NB4 (cell line): ENCODE measurements around the gene PERCC1.
"Not testable (repeated sequence)": the region's sequence is repeated elsewhere in the genome, so short reads cannot be mapped to it uniquely, and the experiment has no call there.

Experiments used
- DNase-seq: peaks from one replicate; pipeline ENCODE4 v3.0.0; 2010; ENCODE audit warnings: low read depth
- H3K4me3 ChIP-seq: one replicate; pipeline ENCODE4 v1.5.1; 2011; ENCODE audit warnings: mild to moderate bottlenecking, low read depth, low read length, moderate library complexity
- MYC ChIP-seq: IDR thresholded peaks from 2 replicates; pipeline ENCODE4 v1.6.1; 2011; ENCODE audit warnings: low read depth, low read length
- POLR2A ChIP-seq: IDR thresholded peaks from 2 replicates; pipeline ENCODE4 v1.6.1; 2011; ENCODE audit warnings: mild to moderate bottlenecking; ENCODE audit not compliant: insufficient read length; ENCODE audit errors: extremely low read depth
- TF ChIP-seq, protein P1 (sequence below): IDR thresholded peaks from 2 replicates; pipeline ENCODE4 v1.6.1; 2011; ENCODE audit warnings: low read depth, low read length
- TF ChIP-seq, protein P2 (sequence below): IDR thresholded peaks from one replicate; pipeline ENCODE4 v1.5.1; 2012; ENCODE audit warnings: low read depth, low read length

PERCC1 gene

DNA sequence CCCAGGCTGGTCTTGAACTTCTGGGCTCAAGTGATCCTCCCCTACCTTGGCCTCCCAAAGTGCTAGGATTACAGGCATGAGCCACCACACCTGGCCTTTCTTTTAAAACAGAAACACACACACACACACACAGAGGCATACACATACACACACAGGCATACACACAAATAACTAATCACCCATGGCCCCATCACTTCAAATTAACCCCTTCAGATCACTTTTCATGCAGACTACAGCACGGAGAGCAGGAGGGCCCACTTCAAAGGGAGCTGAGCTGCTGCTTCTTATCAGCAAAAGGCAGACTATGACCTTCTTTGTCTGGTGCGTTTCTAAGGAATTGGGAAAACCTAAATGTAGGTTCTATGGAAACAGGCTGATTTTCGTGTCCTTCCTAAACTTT is 42.1 kb downstream of the PERCC1 start:
- peak overlapping the region; percentile 81 for H3K4me3 ChIP-seq
- DNase-seq, result peak; percentile 28
- no peak for TF ChIP-seq MYC
- TF ChIP-seq, protein P1, sequence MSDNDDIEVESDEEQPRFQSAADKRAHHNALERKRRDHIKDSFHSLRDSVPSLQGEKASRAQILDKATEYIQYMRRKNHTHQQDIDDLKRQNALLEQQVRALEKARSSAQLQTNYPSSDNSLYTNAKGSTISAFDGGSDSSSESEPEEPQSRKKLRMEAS, result no peak
- TF ChIP-seq, protein P2, sequence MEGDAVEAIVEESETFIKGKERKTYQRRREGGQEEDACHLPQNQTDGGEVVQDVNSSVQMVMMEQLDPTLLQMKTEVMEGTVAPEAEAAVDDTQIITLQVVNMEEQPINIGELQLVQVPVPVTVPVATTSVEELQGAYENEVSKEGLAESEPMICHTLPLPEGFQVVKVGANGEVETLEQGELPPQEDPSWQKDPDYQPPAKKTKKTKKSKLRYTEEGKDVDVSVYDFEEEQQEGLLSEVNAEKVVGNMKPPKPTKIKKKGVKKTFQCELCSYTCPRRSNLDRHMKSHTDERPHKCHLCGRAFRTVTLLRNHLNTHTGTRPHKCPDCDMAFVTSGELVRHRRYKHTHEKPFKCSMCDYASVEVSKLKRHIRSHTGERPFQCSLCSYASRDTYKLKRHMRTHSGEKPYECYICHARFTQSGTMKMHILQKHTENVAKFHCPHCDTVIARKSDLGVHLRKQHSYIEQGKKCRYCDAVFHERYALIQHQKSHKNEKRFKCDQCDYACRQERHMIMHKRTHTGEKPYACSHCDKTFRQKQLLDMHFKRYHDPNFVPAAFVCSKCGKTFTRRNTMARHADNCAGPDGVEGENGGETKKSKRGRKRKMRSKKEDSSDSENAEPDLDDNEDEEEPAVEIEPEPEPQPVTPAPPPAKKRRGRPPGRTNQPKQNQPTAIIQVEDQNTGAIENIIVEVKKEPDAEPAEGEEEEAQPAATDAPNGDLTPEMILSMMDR, result no peak
- TF ChIP-seq POLR2A, result no peak

DNA sequence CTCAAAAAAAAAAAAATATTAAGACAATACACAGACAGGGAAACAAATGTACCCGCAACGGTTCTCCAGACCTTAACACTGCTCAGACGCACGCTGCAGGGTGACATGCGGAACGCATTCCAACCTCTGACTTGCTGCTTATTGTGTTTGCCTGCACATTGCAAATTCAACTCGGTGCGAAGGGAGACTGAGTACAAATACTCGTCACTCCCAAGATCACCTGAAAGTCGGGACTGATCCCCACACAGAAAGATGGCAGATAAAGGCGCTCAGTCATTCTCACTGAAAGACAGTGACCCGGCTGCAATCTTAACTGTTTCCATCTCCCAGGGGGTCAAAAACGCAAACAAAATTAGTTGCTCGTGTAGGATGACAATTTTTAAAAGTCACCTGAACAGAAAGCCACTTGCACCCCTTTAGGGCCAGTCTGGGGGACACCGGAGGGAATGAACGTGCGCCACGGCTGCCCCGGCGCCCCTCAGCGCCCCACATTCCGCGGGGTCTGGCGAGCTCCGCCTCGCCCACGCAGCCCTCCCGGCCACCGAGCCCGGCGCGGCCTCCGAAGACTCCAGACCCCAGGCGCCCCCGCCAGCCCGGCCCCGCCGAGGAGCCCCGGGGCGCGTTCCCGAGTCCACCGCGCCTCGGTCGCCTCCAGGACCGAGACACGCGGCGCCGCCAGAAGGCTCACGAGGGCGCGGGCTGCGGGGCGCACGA is 43.4 kb downstream of the PERCC1 start:
- TF ChIP-seq, protein P1, result no peak; the same call in 1 of the 2 replicates
- no peak for TF ChIP-seq MYC
- no peak for TF ChIP-seq POLR2A
- peak; percentile 39 for DNase-seq

DNA sequence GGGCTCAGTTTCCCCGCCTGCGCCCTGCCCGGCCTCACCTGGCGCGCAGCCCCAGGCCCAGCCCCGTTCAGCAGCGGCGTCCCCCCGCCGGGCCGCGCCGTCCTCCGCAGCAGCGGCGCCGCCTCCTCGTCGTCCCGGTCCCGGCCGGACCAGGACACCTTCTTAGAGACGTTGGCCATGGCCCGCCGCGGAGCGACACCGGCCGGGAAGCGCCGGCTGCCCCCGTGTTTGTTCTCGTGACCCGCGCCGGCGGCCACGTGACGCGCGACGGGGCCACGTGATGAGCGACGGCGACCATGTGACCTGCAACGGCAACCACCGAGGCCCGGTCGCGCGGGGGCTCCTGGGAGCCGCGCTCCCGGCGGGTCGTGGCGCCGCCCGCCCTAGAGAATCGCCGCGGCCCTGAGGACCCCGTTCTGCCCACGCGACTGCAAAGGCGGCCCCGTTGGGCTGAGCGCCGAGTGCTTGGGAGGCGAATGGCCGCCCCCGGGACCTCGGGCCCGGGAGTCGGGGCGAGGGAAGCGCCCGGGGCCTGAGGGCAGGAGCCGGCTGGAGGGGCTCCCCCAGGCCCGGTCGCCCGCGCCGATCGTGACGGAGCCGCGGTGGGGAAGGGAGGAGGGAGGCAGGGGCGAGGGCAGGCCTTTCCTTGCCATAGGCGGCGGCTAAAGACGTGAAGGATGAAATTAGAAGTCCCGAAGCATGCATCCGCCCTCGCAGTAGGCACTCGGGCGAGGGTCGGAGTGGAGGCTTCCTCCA is 44.1 kb downstream of the PERCC1 start, which contains the start of gene CLCN7:
TSS of gene CLCN7 (minus strand) at position 233 of the 756 bp plus-strand sequence. CDS start at position 179, 54 bp downstream.
- TF ChIP-seq POLR2A (peak; percentile 70), MYC (peak; percentile 91)
- TF ChIP-seq, protein P1, result peak; percentile 99
- TF ChIP-seq, protein P2, result no peak
- peak within 1 kb of the TSS; percentile 97 for H3K4me3 ChIP-seq
- DNase-seq, result peak; percentile 90

More for the DNA sequence above, 43.4 kb downstream of the PERCC1 start:
- peak overlapping the region; percentile 97 for H3K4me3 ChIP-seq

DNA sequence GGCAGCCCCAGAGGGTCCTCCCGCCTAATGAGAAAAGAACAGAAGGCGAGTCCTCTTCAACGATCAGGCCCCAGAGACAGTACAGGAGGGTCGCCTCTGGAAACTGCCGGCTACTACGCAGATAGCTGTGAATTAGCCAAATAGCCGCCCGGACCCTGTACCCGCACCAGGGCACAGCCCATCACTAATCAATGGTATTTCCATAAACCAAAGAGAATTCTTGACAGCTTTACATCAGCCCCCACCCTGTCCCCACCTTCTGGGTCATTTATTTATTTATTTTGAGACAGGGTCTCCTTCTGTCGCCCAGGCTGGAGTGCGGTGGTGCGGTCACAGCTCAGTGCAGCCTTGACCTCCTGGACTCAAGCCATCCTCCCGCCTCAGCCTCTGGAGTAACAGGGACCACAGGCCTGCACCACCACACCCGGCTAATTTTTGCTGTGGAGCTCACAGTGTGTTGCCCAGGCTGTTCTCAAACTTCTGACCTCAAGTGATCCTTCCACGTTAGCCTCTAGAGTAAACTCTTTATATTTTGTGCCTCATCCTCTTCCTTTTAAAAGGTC is 44.8 kb downstream of the PERCC1 start:
- H3K4me3 ChIP-seq, result peak overlapping the region; percentile 50
- TF ChIP-seq POLR2A (no peak), MYC (no peak)
- TF ChIP-seq, protein P2, result no peak
- TF ChIP-seq, protein P1, result no peak
- DNase-seq, result no peak

DNA sequence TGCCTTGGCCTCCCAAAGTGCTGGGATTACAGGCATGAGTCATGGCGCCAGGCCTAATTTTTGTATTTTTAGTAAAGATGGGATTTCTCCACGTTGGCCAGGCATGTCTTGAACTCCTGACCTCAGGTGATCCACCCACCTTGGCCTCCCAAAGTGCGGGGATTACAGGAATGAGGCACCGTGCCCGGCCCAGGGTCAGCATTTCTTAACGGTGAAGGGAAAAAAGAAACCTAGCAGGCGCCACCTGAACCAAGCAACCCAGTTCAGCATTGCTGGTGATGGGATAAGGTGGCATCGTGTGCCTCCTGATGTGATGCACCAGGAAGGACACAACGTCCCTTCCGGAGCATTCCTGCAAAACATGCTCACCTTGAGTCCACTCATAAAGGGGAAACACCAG is 46.2 kb downstream of the PERCC1 start:
- TF ChIP-seq, protein P2, result no peak
- TF ChIP-seq MYC, result no peak
- TF ChIP-seq, protein P1, result no peak
- TF ChIP-seq POLR2A, result no peak
- H3K4me3 ChIP-seq, result no peak overlapping the region
- no peak for DNase-seq

DNA sequence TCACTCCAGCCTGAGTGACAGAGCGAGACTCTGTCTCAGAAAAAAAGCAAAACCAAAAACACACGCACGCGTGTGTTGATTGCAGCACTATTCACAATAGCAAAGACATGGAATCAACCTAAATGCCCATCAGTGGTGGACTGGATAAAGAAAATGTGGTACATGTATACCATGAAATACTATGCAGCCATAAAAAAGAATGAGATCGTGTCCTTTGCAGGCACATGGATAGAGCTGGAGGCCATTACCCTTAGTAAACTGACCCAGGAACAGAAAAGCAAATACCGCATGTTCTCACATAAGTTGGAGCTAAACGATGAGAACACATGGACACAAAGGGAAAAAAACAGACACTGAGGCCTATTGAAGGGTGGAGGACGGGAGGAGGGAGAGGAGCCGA is 48.1 kb downstream of the PERCC1 start:
- not testable (repeated sequence) for H3K4me3 ChIP-seq, DNase-seq
